Tibial artery (tissue), 4 donors: Measurements from ENCODE around the gene ASCC2.
A peak's percentile ranks its signal among the peaks of the same experiment; 100 is the strongest.

Source experiments
- DNase-seq, 2 donors: peaks; one replicate each; pipeline ENCODE4 v3.0.0-alpha.2; 2019
- H3K27ac ChIP-seq, 2 donors: fragments of 200-600 bp; sonication (generic) in 1 of 2; 1 replicate in 1 of 2; 2 replicates in 1 of 2; pipeline ENCODE4 v1.5.1; 2018 to 2019; ENCODE audit warnings: mild to moderate bottlenecking in 1 of 2
- H3K27me3 ChIP-seq, 2 donors: fragments of 200-600 bp; sonication (generic) in 1 of 2; one replicate each; pipeline versions ENCODE4 v1.5.1 to v1.6.0; 2016 to 2019
- H3K36me3 ChIP-seq, 3 donors: fragments of 200-600 bp; sonication (generic) in 2 of 3; one replicate each; pipeline ENCODE4 v1.5.1; 2016 to 2019; ENCODE audit warnings: mild to moderate bottlenecking in 2 of 3
- H3K4me1 ChIP-seq, 4 donors: fragments of 200-600 bp; sonication (generic) in 2 of 4; 1 replicate in 3 of 4; 2 replicates in 1 of 4; pipeline ENCODE4 v1.5.1; 2016 to 2019
- H3K4me3 ChIP-seq, 2 donors: fragments of 200-600 bp; sonication (generic) in 1 of 2; 1 replicate in 1 of 2; 2 replicates in 1 of 2; pipeline ENCODE4 v1.5.1; 2018 to 2019; ENCODE audit warnings: mild to moderate bottlenecking in 2 of 2
- H3K9me3 ChIP-seq, 3 donors: fragments of 200-600 bp; sonication (generic) in 1 of 3; one replicate each; pipeline ENCODE4 v1.5.1; 2016 to 2019
- intact Hi-C: fragments of 100-400 bp; cut with DNase I; formaldehyde crosslinking; loops from one replicate; pipeline ENCODE4 v1.15.0; 2023; ENCODE audit warnings: low total_unique reads
- TF ChIP-seq, protein P1 (sequence below), 2 experiments: fragments of 200-600 bp in 1 of 2; fragments of 450-650 bp in 1 of 2; IDR thresholded peaks; one replicate each; pipeline ENCODE4 v1.5.1; 2017 to 2019; ENCODE audit warnings: antibody characterized with exemption in 2 of 2, mild to moderate bottlenecking in 1 of 2, moderate library complexity in 1 of 2

The ASCC2 gene

DNA sequence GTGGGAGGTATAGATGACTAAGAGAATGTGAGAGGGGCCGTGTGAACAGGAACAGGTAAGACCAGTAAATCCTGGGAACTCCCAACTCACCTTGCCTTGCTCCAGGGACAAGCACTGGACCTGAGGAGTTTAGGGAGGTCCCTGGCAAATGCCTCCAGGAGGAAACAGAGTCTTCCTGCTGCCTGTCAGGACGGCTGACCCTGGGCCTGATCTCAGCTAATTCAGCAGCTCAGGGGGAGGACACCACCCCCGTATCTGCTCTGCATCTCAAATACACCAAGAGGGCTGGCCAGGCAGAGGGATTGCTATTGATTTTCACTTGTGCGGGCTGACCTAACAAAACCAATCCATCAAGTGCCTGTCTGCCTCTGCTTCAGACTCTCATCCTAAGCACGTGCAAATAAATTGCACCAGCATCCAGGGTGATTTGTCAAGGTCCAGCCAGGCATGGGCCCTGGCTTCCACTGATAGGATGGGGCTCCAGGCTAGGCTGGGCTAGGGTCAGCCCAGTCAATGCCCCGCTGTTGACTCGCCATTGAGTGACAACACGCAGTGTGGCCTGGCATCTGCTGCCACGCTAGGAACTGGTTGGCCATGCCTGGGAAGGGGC, 50.6 kb downstream of the ASCC2 start:
- DNase-seq = no peak
- H3K27me3 ChIP-seq = no peaks in the 10 kb centered on the region
- no peak overlapping the region for H3K27ac ChIP-seq
- H3K36me3 ChIP-seq = peaks cover 31 to 55% (median 45%) of the 10 kb centered on the region in 3 donors
- intact Hi-C loops = loop anchor here (10.0 kb wide), 1 partner anchor 217 kb away; no protein-coding TSS in a partner anchor
- H3K9me3 ChIP-seq = no peaks in the 10 kb centered on the region
- no peak overlapping the region for H3K4me3 ChIP-seq
- TF ChIP-seq, protein P1, sequence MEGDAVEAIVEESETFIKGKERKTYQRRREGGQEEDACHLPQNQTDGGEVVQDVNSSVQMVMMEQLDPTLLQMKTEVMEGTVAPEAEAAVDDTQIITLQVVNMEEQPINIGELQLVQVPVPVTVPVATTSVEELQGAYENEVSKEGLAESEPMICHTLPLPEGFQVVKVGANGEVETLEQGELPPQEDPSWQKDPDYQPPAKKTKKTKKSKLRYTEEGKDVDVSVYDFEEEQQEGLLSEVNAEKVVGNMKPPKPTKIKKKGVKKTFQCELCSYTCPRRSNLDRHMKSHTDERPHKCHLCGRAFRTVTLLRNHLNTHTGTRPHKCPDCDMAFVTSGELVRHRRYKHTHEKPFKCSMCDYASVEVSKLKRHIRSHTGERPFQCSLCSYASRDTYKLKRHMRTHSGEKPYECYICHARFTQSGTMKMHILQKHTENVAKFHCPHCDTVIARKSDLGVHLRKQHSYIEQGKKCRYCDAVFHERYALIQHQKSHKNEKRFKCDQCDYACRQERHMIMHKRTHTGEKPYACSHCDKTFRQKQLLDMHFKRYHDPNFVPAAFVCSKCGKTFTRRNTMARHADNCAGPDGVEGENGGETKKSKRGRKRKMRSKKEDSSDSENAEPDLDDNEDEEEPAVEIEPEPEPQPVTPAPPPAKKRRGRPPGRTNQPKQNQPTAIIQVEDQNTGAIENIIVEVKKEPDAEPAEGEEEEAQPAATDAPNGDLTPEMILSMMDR (IDR thresholded peaks at IDR 0.05) = no peak
- peaks cover 0 to 9% (median 4%) of the 10 kb centered on the region in 4 donors for H3K4me1 ChIP-seq

DNA sequence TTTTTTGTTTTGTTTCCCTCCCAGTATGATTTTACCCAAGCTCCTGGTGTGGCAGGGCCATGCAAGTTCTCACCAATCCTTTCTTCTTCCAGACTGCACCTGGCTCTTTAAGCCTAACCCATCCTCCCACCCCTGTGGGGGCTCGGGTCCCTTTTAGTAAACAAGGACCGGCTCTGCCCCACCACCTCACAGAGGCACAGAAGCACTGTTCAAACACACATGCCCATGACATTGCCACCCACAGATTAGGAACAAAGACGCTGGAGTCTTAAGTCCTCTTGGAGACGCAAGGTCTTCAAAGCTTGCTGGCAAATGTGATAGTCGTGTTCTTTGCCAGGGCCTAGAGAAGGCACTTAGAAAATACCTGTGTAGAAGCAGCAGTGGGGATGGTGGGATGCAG, 52.0 kb downstream of the ASCC2 start:
- H3K4me3 ChIP-seq = no peak overlapping the region
- H3K9me3 ChIP-seq = no peaks in the 10 kb centered on the region
- H3K4me1 ChIP-seq = peaks cover 0 to 24% (median 10%) of the 10 kb centered on the region in 4 donors
- H3K27me3 ChIP-seq = no peaks in the 10 kb centered on the region
- intact Hi-C loops = loop anchor here (10.0 kb wide), 1 partner anchor 219 kb away; no protein-coding TSS in a partner anchor
- DNase-seq = no peak
- no peak overlapping the region for H3K27ac ChIP-seq
- H3K36me3 ChIP-seq = peaks cover 21 to 40% (median 30%) of the 10 kb centered on the region in 3 donors
- TF ChIP-seq, protein P1 (IDR thresholded peaks at IDR 0.05) = no peak

DNA sequence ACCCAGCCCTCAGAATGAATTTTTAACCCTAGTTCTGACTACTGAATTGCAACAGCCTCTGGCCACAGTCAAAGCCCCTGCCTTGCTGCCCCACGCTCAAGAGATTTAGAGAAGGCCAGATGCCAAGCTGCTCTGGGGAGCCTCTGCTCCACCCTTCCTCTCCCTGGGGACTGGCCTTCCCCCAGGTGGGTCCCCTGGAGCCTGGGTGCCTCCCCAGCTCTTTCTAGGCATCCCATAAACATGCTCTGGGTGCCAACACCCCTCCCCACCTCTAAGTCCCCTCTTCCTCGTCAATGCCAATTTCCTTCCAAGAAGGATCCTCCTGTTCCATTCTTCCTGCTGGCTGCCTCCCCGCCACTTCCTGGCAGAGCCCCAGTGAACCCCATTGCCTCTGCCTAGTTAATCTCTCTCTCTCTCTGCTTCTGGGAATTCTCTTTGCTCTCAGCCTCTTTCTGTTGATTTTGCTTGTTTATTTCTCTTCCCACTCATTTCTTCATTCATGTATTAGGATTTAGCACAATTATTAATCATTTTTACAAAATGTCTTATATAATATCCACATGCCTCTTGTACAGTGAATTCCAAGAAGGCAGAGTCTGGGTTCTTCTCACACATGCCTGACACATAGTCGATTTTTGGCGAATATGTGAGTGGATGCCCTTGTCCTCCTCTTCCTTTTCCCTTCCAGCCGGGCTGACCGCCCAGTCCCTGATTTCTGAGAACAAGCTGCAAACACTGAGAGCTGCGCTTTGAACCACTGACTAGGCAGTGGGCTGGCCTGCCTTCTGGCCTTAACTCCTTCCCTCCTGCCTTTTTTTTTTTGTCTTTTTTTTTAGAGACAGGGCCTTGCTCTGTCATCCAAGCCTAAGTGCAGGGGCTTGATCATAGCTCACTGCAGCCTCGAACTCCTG, 53.4 kb downstream of the ASCC2 start:
- Histone ChIP-seq H3K27ac (peak overlapping the region in 1 of 2 donors; percentile 28), H3K36me3 (peaks cover 10 to 27% (median 17%) of the 10 kb centered on the region in 3 donors), H3K27me3 (no peaks in the 10 kb centered on the region), H3K4me3 (no peak overlapping the region), H3K9me3 (no peaks in the 10 kb centered on the region), H3K4me1 (peaks cover 0 to 28% (median 11%) of the 10 kb centered on the region in 4 donors)
- intact Hi-C loops = loop anchor here (10.0 kb wide), 1 partner anchor 220 kb away; no protein-coding TSS in a partner anchor
- TF ChIP-seq, protein P1 (IDR thresholded peaks at IDR 0.05) = no peak
- DNase-seq = peak in 1 of 2 donors; percentile 34

DNA sequence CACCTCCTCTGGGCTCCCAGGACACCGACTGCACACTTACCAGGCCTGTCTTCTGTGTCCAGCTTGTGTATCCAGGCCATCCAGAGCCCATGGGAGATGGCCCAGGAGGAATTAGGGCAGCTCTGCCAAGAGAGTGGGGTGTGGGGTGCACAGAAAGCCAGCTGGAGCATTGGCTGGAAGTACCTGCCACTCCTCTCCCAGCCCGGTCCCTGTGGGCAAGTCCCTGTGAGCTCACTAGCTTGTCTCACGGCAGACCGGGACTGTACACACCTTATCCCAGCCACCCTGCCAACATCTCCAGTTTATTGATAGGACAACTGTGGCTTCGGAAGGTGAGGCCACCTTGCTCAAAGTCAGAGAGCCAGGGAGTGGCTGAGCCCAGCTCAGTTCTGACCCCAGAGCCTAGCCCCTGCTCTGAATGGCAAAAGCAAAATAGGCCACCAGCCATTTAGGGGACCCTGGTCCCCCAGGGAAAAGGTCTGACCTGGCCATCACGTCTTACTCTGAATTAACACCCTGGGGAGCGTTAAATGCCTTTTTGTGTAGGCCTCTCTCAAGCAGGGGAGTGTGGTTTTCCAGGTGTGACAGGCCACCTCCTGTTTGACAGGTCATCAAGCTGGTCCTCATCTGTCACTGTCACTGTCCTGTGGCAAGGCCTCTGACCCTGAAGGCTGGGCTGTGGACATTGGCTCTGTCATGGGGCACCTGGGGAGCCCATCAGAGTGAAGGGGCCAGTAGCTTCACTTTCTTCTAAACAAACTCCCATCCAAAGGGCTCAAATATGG, 55.8 kb downstream of the ASCC2 start:
- peak in 1 of 2 donors; percentile 74 for DNase-seq
- intact Hi-C loops = loop anchor here (10.0 kb wide), 1 partner anchor 223 kb away; no protein-coding TSS in a partner anchor
- Histone ChIP-seq H3K9me3 (no peaks in the 10 kb centered on the region), H3K4me1 (peaks cover 0 to 28% (median 15%) of the 10 kb centered on the region in 4 donors), H3K4me3 (no peak overlapping the region), H3K27ac (peak overlapping the region; percentile 41 to 48), H3K36me3 (peaks cover 0 to 2% (median 0%) of the 10 kb centered on the region in 3 donors), H3K27me3 (no peaks in the 10 kb centered on the region)
- TF ChIP-seq, protein P1 (IDR thresholded peaks at IDR 0.05) = no peak
